KG1 (cell line): Measurements from ENCODE around the gene ASXL2.
A peak's percentile ranks its signal among the peaks of the same experiment; 100 is the strongest.

ENCODE experiments used
- DNase-seq: peaks from one replicate; lab custom pipeline; 2025; lab: John Stamatoyannopoulos, UW

The ASXL2 gene

DNA sequence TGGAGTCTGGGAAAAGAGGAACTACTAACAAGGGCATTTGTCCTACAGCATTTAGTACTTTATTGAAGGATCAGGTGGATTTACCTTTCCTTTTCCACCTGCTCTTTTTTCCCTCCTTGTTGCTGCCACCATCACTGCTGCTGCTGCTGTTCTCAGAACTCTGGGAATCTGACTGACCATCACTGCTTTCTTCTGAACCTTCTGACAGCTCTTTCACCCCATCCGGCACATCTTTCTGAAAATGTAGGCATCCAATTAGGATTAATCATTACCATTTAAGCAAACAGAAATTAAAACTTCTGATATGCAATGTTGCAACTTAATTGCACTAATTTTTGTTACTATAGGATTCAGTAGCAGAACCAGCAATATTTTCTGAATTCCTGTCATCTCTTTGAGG, 79.0 kb downstream of the ASXL2 start:
- no peak for DNase-seq

DNA sequence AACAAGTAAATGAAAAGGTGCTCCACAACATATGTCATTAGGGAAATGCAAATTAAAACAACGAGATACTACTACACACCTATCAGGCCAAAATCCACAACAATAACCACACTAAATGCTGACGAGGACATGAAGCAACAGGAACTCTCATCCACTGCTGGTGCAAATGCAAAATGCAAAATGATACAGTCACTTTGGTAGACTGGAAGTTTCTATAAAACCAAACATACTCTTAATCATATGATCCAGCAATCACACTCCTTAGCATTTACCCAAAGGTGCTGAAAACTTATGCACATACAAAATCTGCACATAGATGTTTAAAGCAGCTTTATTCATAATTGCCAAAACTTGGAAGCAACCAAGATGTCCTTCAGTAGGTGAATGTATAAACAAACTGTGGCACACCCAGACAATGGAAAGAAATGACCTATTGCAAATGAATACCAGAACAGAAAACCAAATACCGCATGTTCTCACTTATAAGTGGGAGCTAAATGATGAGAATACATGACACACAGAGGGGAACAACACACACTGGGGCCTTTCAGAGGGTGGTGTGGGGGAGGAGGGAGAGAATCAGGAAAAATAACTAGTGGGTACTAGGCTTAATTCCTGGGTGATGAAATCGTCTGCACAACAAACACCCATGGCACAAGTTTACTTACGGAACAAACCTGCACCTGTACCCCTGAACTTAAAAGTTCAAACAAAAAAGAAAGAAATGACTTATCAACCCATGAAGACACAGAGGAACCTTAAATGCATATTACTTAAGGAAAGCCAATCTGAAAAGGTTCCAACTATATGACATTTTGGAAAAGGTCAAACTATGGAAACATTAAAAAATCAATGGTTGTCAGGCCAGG, 80.4 kb downstream of the ASXL2 start:
- no peak for DNase-seq

DNA sequence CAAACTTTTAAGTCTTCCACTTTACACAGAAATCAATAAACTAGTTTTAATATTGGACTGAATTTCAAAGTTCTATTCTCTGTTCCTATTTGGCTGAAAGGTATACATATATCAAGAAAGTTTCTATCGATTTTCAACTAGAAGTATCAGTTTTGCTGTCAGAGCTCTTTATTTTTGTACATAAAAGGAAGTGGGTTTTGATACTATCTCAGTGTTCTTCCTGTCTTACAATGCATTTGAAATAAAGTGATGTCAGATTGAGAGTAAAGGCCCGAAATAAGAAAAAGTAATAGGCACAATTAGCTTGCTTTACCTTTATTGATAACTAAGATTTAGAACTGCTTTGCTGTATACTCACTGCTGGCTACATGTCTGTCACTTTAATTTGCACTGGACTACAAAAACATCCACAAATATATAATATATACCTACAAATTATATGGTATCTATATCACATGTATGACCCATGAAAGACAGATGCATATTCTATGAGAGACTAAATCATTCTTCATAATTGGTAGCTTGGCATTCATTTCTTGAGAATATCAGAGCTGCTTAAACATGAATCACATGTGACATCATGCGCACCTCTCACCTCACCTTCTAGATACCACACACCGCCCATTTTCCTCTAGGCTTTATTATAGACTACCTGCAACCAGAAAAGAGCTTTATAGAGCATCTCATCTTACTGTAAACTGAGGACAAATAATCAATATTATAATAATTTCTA, 83.6 kb downstream of the ASXL2 start:
- peak; percentile 6 for DNase-seq

DNA sequence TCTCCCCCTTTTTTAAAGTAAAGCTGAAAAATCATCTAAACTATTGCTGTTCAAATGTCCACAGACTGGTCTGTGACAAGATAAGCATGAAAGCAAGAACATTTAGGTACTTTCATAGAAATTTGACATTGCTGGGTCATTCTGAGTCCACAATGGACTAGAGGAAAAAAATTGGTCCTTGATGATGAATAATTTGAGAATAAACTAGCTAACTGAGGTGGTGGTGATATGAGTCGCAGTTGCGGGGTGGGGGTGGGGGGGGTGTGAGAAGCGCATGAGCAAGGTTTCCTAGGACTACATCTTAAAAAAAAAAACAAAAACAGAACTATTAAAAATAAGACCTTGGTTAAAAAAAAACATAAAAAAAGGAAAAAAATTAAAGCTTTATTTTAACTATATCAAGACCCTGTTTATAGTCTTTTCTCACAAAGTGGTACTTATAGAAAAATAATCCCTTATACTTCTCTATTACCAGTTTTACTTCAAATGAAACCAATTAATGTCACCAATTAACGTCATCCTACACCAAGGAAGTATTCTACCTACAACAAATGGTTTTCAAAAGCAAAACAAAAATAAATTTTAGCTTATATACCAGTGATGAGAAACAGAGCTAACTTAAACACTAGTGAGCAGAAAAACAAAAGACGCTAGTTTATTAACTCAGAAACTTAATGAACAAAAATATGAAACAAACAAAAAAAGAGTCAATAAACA, 88.1 kb downstream of the ASXL2 start:
- no peak for DNase-seq

GRCh38 chr2:25788457-25788856, 89.8 kb downstream of the ASXL2 start:
- no peak for DNase-seq

GRCh38 chr2:25787020-25787419, 91.3 kb downstream of the ASXL2 start:
- no peak for DNase-seq

DNA sequence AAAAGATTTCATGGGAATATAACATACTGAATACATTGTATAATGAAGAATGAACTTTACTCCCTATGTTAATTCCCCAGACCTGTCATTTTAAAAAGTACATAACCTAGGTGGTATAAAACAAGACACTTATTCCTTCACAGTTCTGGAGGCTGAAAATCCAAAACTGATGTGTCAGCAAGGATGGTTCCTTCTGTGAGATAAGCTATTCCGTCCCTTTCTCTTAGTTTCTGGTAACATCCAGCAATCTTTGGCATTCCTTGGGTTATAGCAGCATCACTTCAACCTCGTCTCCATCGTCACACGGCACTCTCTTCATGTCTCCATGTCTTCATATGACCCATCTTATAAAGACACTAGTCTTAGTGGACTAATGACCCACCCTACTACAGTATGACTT, 93.9 kb downstream of the ASXL2 start:
- DNase-seq, result no peak

GRCh38 chr2:25777077-25777476, 101.2 kb downstream of the ASXL2 start:
- DNase-seq, result no peak

GRCh38 chr2:25772078-25772477, 106.2 kb downstream of the ASXL2 start:
- DNase-seq, result no peak

- DNase-seq, result no peak
Measured at GRCh38 chr2:25763575-25763974, 114.7 kb downstream of the ASXL2 start.

GRCh38 chr2:25760297-25760696, 118.0 kb downstream of the ASXL2 start:
- DNase-seq, result no peak

DNA sequence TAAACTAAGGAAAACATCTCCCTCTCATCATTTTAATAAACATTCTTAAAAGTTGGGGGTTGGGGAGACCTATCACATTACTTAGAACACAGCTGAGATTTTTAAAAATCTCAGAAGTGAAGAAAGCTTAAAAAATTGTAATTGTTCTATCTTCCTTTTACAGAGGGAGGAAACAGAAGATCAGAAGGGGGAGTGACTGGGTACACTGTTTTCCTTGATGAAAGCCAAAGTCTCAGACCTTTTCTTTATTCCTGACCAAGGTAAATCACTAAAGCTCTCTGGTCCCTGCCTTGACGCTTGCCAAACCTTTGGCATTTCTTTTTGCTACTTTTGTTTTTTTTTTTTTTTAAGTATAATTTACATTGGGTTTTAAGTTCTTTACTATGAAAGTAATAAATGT, 119.9 kb downstream of the ASXL2 start:
- DNase-seq, result no peak

GRCh38 chr2:25757906-25758305, 120.4 kb downstream of the ASXL2 start:
- no peak for DNase-seq

GRCh38 chr2:25756536-25756935, 121.8 kb downstream of the ASXL2 start:
- DNase-seq, result no peak

- no peak for DNase-seq
Measured at GRCh38 chr2:25749676-25750075, 128.6 kb downstream of the ASXL2 start.

DNA sequence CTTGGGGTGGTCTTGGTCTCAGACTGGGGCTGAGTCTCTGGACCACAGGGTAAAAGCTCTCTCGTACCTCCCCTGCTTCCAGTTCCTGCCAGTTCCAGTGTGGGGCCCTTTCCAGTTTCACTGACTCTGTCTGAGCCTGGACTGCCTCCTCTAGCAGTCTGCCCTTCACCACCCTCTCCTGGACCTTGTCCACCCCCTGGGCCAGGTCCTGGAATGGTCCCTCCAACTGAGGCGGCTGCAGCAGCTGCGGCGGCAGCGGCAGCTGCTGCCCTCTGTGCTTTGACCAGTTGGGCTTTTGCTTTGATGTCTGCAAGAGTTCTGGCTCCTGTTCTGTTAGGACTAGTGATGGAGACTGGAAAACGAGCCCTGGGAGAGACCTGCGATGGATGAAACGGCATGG, 134.2 kb downstream of the ASXL2 start:
- DNase-seq, result no peak

GRCh38 chr2:25743132-25743830, 135.0 kb downstream of the ASXL2 start:
- peak; percentile 7 for DNase-seq

- DNase-seq, result no peak
Measured at GRCh38 chr2:25742501-25742900, 135.8 kb downstream of the ASXL2 start.

DNA sequence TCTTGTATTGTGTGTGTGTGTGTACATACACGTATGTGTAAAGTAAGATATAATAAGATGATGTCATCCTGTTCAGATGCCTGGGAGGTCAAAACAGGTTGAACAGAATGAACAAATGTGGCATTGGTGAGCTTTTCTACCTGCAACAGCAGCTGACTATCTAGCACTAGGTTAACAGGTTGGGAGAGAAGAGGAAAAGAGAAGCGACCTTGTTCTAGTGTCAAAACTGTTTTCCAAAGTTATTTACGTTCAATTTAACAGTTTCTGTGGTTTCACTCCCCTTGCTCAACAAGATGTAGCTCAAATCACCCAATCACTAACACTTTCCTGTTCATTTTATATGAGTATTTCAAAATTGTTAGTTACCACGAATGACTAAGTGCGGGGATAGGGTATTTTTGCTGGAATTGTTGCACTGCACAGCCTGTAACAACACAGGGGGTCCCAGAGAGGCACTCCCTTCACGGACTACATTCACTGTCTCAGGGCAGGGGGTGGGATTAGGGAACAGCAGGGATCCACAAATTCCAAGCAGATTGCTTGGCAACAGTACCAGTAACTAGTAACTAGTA, 137.4 kb downstream of the ASXL2 start:
- DNase-seq, result no peak

DNA sequence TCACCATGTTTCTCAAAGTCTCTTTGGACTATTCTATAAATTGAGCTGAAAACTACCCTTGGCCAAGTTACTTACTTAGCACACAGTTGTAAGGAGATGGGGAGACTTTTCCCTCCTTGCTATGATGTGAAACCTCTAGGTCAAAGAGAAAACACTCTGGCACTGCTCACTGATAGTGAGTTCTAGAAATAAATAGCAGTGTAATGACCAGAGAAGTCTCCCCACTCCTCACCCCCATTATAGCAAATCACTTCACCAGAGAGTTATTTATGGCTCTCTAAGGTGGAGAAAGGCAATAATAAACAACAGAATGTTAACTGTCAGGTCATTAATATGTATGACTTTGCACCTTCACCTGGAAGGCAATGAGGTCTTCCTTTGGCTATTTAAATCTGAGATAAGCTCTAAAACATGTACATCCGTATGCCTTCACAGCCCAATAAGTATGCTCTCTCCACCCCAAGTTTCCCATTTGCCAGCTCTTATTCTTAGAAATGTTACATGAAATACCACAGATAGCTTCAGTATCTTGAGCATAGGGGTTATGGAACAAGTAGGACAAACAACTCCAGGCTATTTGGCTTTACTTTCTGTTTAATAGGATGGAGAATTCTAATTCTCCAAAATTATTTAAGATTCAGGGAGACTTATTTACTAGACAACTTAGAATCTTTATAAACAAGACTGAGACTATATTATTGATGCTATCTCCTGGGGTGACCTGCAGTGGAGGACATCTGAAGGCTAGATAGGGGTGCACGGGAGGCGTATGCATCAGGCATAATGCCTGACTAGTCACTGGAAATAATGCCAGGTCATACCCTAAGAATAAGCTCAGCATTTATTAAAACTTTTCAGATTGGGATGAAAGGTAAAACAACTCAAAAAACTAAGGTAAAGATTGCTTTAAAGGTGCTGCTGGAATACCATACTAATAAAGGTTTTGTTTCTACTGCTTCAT, 139.6 kb downstream of the ASXL2 start:
- DNase-seq, result no peak
